Retina (tissue), 1 donor: ENCODE data around the gene CYB5A.
A peak's percentile ranks its signal among the peaks of the same experiment; 100 is the strongest.

Experiments used
- DNase-seq: peaks from one replicate; pipeline ENCODE4 v3.0.0-alpha.2; 2016

Gene CYB5A

GRCh38 chr18:74275736-74276135, 16.0 kb downstream of the CYB5A start:
- no peak for DNase-seq

DNA sequence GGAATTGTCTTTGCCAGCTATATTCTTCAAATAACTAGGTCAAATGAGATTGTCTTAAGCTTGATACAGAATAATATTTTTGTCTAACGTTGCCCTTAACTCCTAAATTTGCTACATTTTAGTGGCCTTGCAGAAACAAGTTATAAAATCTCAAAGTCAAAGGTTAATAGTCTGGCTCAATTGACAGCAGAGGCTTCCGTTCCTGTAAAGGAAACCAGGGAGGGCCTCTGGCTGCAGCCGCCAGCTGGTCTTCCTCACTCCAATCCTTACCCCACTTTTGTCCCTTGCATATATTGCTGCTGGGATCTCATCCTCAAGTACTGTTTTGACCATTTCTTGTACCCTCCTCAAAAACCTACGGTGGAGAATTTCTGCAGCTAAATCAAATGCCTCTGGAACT, 17.1 kb downstream of the CYB5A start:
- DNase-seq = no peak

GRCh38 chr18:74273394-74273793, 18.4 kb downstream of the CYB5A start:
- no peak for DNase-seq

- no peak for DNase-seq
These were observed 20.1 kb downstream of the CYB5A start for GRCh38 chr18:74271635-74272034.

DNA sequence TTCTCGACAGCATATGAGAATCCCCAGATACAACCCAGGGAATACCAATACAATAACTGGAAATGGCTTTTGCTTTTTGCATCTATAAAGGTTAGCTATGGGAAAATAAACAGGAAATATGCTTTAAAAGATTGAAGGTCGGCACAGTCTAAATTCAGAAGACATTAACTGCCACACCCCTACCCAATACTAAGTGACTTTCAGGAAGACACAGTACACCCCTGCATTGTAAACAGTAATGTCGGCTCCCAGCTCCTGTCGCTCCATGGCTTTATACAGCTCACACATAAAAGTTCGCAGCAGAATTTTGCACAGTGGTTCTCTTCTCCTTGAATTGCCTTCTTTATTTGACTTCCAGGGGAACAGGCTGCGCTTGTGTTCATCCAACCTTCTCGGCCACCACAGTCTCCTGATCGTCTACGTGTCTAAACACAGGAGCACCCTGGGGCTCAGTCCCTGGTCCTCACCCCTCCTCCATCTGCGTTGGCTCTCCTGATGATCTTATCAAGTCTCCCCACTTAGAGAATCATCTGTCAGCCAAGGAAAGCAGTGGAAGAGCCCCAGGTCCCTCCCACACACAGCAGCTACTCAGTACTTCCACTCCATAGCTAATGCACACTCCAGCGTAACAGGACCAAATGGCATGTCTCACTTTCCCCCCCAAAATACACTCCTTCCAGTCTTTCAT, 22.7 kb downstream of the CYB5A start:
- no peak for DNase-seq

GRCh38 chr18:74268175-74268574, 23.6 kb downstream of the CYB5A start:
- DNase-seq = no peak

DNA sequence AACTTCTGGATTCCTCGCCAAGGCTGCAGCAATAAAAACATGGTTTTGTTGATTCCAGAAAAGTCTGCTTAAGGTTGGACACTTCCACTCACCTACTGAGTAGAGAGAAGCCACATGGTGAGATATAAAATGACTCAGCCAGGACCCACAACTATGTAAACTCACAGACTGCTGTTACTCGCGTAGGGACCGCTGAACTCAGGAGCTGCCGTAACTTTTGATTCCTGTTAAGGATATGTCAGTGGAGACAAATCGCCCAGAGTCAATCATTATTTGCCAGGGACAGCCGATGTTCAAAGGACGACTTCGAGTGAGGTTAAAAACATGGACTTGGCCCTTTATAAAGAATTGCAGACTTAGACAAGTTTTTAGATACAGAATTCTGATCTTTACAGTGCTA, 25.6 kb downstream of the CYB5A start:
- no peak for DNase-seq

- no peak for DNase-seq
These were observed 26.1 kb downstream of the CYB5A start for GRCh38 chr18:74265546-74266098.

GRCh38 chr18:74264303-74265020, 27.3 kb downstream of the CYB5A start:
- DNase-seq = no peak

DNA sequence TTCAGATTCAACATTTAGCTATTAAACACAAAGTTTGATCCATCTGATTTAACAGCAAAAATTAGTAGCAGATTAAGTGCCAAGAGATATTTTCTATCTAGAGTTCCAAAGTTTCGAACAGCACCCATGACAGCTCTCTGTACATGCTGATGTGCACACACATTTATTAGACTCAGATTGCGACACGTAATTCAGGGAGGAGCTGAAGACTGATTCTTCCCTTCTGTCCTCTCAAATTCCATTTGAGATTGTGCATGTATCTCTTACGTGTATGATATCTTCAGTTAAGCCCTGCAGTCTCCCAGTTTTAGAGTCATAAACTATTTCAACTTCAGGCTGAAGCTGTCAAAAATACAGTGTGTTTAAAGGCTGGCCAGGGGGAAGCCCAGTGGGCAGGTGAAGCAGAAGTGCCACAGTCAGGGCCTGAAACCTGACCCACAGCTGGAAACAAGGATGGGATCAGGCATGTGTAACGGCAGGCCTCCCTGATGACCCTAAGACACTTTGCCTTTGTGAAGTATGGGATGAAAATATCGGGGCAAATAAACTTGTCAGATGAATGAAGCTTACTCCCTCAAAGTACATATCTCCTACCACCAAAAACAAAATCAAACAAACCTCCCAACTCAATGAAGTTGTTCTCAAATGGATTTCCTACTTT, 30.6 kb downstream of the CYB5A start:
- no peak for DNase-seq

- DNase-seq = no peak
These were observed 32.4 kb downstream of the CYB5A start for GRCh38 chr18:74259347-74259746.

GRCh38 chr18:74257083-74257482, 34.7 kb downstream of the CYB5A start:
- no peak for DNase-seq

GRCh38 chr18:74256190-74256589, 35.6 kb downstream of the CYB5A start:
- DNase-seq = peak; percentile 36

DNA sequence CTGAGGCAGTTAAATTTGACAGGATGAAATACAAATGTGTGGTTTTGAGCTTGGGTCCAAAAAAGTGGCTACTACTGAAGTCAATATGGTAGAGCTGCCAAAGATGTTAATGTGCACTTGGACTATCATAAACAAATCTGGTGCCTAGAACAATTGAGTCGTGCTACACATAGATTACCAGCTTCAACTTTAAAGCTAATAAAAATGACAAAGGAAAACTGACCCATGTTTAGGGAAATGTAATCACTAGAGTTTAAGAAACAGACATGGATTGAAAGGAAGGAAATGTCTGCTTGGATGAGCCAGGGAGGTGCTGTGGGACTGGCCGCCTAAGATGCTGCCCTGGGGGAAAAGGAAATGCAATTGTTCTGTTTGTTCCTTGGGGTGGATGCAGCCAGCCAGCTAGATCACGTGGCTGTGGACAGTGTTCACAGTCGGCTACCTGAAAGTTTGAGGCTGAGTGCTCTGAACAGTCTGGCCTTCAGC, 36.6 kb downstream of the CYB5A start:
- DNase-seq = no peak

DNA sequence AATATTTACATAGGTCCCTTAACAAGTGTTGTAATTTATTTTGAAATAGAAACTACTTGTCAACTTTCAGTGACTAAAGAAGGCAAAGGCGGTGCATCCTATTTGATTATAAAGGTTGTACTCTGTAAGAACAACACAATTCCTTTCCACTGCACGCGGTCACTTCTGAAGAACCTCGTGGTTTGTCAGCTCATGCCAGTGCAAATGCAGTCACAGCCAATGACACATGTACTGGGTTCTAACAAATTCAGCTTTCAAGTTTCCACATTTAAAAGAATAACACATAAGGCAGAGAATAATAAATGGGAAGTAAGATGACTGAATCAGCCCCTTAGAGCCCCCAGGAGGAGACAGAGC, 39.7 kb downstream of the CYB5A start:
- DNase-seq = no peak

DNA sequence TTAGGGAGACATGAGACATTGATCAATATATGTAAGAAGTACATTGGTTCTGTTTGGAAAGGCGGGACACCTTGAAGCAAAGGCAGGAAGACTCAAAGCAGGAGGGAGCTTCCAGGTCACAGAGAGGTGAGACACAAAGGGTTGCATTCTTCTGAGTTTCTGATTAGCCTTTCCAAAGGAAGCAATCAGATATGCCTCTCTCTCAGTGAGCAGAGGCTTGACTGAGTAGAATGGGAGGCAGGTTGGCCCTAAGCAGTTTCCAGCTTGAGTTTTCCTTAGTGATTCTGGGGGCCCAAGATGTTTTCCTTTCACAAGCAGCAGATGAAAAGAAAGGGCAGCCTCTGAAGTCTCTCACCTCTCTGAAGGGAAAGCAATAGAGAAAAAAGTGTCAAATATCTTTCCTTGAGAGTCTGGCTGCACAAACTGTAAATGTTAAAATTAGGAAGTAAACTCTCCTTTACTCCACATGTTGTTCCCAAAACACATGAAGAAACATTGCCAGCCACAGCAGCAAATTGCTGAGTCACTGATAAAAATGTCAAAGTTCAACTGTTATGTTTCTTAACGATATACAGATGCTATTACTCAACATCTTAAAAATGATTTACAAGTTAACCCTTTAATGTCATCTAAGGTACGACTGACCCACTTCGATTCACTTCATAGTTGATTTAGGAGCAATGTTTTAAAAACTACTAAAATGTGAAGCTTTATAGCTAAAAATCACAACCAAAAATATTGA, 40.3 kb downstream of the CYB5A start:
- no peak for DNase-seq

- no peak for DNase-seq
These were observed 41.6 kb downstream of the CYB5A start for GRCh38 chr18:74250131-74250530.

DNA sequence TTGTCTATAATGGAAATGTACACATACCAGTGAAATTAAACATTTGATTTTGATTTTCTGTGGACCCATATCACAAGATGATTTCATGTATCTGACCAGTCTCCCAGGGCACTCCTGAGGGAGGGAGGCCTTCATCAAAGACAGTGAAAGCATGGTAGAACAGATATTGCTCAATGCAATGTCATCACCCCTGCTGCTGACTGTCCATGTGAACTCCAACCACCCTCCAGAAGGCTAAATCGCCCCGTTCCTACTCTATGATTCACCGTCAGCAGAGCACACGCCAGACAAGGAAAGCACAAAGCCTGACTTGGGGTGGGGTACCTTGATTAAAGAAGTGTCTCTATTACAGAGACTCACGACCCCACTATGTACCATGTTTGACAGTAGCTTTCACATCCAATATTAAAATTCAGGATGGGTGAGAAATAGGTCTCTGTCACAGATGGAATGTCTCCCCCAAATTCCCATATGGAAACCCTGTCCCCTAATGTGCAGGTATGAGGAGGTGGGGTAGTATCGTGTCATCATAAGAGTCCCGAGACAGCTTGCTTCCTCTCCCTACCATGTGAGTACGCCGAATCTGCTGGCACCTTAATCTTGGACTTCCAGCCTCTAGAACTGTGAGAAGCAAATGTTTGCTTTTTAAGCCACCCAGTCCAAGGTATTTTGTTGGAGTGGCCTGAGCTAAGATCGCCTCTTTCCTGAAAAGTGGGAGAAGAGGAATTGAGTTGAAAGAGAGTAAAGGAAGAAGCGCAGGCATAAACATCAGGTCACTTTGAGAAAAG, 42.4 kb downstream of the CYB5A start:
- DNase-seq = no peak

DNA sequence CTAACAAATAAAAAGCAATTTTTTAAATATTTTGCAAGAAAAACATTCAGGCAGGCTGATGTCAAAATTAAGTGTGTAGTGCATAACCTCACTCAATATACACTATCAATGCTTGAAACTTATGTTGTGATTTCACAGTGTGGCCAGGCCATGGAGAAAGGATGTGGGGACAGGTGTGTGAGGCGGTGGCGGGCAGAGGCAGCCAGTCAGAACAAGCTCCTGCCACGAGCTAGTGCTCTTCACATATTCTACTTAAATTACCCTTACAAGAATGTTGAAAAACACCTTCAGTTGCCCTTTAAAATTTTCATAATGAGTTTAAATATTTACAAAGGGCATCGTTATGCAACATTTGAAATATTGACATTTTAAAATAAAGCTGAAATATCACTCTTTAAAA, 43.2 kb downstream of the CYB5A start:
- no peak for DNase-seq

DNA sequence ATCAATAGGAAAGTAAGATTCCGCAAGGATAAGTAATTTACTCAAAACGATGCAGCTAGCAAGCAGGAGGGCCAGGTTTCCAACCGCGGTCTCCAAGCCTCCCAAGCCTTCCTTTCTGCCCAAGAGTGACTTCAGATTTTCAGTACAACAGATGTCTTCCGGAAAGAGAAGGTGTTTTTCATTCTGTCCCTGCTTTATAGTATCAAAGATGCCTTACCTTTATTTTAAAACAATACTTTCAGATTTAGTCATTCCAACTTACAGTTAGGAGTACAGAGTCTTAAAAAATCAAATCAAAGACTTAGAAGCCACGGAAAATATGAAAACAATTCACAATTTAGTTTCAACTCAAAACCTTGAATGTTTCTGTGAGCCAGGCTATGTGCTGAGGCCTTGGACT, 43.6 kb downstream of the CYB5A start:
- no peak for DNase-seq

DNA sequence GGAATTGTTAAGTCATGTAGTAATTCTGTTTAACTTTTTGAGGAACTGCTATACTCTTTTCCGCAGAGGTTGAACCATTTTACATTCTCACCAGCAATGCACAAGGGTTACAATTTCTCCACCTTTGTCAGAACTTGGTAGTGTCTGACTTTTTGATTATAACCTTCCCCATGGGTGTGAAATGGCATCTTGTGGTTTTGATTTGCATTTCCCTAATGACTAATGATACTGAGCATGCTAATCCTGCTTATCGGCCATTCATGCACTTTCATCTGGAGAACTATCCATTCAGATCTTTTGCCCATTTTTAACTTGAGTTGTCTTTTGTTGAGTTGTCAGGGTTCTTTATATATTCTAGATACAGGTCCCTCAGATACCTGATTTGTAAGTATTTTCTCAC, 47.2 kb downstream of the CYB5A start:
- DNase-seq = no peak

GRCh38 chr18:74243127-74243526, 48.6 kb downstream of the CYB5A start:
- DNase-seq = no peak
